Measurements from ENCODE around the gene GRPEL1.

DNA sequence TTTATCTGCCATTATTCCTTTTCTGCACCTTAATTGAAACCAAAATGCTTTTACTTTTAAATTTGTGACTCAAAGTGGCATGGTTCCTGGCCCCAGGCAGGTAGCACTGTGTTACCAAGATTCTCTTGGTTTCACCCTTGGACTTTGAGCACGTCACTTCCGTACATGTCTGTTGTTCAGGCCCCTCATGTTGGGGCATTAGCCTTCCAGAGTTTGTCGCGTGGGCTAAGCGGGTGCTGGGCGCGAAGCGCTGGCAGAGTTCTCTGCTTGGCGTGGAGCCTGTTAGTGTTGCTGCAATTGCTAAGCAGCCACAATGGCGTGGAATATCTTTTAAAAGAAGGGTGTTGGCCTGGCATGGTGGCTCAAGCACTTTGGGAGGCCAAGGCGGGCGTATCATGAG, 38.7 kb downstream of the GRPEL1 start:
- no peak for TF ChIP-seq POLR2A (IDR thresholded peaks at IDR 0.05)
- TF ChIP-seq, protein P1, sequence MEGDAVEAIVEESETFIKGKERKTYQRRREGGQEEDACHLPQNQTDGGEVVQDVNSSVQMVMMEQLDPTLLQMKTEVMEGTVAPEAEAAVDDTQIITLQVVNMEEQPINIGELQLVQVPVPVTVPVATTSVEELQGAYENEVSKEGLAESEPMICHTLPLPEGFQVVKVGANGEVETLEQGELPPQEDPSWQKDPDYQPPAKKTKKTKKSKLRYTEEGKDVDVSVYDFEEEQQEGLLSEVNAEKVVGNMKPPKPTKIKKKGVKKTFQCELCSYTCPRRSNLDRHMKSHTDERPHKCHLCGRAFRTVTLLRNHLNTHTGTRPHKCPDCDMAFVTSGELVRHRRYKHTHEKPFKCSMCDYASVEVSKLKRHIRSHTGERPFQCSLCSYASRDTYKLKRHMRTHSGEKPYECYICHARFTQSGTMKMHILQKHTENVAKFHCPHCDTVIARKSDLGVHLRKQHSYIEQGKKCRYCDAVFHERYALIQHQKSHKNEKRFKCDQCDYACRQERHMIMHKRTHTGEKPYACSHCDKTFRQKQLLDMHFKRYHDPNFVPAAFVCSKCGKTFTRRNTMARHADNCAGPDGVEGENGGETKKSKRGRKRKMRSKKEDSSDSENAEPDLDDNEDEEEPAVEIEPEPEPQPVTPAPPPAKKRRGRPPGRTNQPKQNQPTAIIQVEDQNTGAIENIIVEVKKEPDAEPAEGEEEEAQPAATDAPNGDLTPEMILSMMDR (IDR thresholded peaks at IDR 0.05): no peak
